GM12865 (cell line): ENCODE data around the gene COTL1.

Source experiments
- DNase-seq: peaks from one replicate; pipeline ENCODE4 v3.0.0; 2010; ENCODE audit warnings: low read depth
- H3K4me3 ChIP-seq: 2 replicates; pipeline ENCODE4 v1.5.1; 2011; ENCODE audit warnings: mild to moderate bottlenecking, low read depth, low read length, control low read depth
- TF ChIP-seq, protein P1 (sequence below): IDR thresholded peaks from 2 replicates; pipeline ENCODE4 v1.5.1; 2011; ENCODE audit warnings: low read length, control low read depth, low read depth, inconsistent platforms; ENCODE audit not compliant: insufficient read depth; ENCODE audit errors: missing control alignments

The COTL1 gene

DNA sequence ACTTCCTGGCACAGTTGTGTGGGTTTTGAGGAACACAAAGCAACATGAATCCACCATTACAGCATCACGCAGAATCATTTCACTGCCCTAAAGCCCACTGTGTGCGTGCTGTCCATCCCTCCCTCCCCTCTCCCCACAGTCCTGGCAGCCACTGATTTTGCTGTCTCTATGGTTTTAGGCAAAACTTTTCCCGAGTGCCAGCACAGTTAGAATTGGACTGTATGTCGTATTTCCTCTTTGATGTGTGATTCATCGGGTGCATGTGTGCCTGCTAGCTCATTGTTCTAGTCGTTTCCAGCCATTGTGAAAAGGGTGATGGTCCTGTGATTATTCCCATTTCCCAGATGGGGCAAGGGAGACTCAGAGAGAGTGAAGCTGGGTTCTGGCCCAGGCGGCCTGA lies 43.1 kb upstream of the COTL1 start:
- TF ChIP-seq, protein P1, sequence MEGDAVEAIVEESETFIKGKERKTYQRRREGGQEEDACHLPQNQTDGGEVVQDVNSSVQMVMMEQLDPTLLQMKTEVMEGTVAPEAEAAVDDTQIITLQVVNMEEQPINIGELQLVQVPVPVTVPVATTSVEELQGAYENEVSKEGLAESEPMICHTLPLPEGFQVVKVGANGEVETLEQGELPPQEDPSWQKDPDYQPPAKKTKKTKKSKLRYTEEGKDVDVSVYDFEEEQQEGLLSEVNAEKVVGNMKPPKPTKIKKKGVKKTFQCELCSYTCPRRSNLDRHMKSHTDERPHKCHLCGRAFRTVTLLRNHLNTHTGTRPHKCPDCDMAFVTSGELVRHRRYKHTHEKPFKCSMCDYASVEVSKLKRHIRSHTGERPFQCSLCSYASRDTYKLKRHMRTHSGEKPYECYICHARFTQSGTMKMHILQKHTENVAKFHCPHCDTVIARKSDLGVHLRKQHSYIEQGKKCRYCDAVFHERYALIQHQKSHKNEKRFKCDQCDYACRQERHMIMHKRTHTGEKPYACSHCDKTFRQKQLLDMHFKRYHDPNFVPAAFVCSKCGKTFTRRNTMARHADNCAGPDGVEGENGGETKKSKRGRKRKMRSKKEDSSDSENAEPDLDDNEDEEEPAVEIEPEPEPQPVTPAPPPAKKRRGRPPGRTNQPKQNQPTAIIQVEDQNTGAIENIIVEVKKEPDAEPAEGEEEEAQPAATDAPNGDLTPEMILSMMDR, result no peak
- DNase-seq, result no peak
- H3K4me3 ChIP-seq, result no peak overlapping the region

DNA sequence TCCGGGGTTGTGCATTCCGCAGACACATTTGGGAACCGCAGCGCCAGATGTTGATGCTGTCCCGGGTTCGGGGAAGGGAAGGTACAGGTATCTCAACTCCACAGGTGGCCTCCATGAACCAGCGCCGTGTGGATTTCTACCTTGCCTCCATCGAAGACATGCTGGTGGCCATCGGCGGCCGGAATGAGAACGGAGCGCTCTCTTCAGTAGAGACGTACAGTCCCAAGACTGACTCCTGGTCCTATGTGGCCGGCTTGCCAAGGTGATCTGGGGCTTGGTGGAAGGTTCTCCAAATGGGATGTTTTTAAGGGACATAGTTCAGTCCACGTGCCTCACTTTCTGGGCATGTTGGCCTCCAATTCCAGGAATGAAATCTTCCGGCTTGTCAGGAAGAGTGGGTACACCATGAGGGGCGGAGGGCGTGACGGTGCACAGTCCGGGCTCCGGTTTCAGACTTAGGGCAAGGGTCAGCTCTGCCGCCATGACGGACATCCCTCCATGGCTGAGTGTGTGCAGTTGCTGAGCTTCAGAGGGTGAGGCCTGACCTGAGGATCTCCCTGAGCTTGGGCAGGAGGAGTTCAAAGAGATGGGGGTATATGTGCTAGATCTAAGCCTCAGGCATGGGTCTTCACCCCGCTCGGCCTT lies 41.9 kb upstream of the COTL1 start:
- TF ChIP-seq, protein P1, result no peak
- DNase-seq, result no peak
- H3K4me3 ChIP-seq, result no peak overlapping the region

DNA sequence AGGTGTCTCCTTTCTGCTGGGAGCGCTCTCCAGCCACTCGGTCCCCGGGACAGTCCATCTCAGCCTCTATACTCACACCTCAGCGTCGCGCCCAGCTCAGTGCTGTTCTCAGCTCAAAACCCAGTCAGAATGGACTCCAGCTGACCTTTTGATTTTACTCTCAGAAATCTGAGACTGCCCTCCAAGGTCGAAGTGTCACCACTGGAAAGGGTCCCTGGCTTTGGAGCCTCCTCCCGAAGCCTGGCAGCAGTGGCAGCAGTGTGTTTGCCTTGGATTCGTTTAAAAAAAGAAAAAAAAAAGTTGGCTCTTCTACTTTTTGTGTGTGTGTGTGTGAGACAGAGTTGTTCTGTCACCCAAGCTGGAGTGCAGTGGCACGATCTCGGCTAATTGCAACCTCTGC lies 40.8 kb upstream of the COTL1 start:
- no peak overlapping the region for H3K4me3 ChIP-seq
- TF ChIP-seq, protein P1, result no peak
- DNase-seq, result no peak

DNA sequence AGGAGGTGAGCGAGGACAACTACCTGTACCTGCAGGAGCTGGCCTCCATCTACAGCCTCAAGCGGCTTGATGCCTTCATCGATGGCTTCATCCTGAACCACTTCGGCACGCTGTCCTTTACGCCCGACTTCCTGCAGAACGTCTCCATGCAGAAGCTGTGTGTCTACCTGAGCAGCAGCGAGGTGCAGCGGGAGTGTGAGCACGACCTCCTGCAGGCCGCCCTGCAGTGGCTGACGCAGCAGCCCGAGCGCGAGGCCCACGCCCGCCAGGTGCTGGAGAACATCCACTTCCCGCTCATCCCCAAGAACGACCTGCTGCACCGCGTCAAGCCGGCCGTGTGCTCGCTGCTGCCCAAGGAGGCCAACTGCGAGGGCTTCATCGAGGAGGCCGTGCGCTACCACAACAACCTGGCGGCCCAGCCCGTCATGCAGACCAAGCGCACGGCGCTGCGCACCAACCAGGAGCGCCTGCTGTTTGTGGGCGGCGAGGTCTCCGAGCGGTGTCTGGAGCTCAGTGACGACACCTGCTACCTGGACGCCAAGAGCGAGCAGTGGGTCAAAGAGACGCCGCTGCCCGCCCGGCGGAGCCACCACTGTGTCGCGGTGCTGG lies 39.5 kb upstream of the COTL1 start:
- no peak for DNase-seq
- H3K4me3 ChIP-seq, result no peak overlapping the region
- TF ChIP-seq, protein P1, result no peak

DNA sequence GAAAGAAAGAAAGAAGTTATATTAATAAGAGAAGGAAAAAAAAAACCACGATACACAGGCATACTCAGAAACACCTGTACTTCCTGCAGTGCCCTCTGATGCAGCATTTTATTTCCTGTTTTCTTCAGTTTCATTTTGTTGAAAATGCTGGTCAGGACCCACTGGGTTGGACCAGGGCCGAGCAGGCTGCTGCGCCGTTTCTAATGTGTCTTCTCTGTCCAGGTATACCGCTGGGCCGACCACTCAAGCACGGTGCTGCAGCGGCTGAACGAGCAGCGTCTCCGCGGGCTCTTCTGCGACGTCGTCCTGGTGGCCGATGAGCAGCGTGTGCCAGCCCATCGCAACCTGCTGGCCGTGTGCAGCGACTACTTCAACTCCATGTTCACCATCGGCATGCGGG lies 38.8 kb upstream of the COTL1 start:
- TF ChIP-seq, protein P1, result no peak
- no peak overlapping the region for H3K4me3 ChIP-seq
- DNase-seq, result no peak

DNA sequence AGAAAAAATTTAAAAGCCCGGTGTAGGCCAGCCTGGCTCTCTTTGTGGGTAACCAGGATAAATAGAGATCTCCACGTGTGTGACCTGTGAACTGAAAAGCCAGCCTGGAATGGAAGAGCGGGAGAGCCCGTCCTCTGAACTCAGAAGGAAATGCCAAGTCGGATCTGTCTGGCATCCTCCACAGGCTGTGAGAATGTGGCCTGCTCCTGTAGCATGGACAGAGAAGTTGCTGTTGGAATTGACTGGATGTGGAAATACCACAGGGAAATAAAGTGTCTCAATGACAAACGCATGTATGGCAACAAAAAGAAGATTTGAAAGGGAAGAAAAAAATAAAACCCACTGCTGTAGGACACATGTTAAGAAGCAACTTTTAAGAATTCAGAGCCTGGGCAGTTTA lies 37.1 kb upstream of the COTL1 start:
- no peak overlapping the region for H3K4me3 ChIP-seq
- no peak for DNase-seq
- TF ChIP-seq, protein P1, result no peak

DNA sequence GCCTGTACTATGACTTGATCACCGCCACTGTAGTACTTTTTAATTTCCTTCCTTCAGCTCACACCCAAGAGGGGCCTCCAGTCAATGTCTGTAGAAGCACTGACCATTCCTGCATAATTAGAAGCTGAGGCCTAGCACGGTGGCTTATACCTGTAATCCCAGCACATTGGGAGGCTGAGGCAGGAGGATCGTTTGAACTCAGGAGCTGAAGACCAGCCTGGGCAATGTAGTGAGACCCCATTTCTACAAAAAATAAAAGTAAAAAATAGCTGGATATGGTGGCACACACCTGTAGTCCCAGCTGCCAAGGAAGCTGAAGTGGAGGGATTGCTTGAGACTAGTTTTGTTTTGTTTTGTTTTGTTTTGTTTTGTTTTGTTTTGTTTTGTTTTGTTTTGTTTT lies 36.4 kb upstream of the COTL1 start:
- H3K4me3 ChIP-seq, result no peak overlapping the region
- DNase-seq, result no peak
- TF ChIP-seq, protein P1, result no peak
